Measurements from ENCODE around the gene KLF16.
A peak's percentile ranks its signal among the peaks of the same experiment; 100 is the strongest.
"Not testable (repeated sequence)": the region's sequence is repeated elsewhere in the genome, so short reads cannot be mapped to it uniquely, and the experiment has no call there.

Gene KLF16

GRCh38 chr19:1863328-1863637 lies at the start of gene KLF16:
KLF16 (minus strand) TSS chr19:1863579; CDS start chr19:1863497, 82 bp downstream.
- no peak for DNase-seq

GRCh38 chr19:1912760-1913505 lies 49.6 kb upstream of the KLF16 start:
- no peak for DNase-seq

- no peak for DNase-seq
Measured at GRCh38 chr19:1911995-1912394, 48.6 kb upstream of the KLF16 start.

- no peak for DNase-seq
Measured at GRCh38 chr19:1911098-1911497, 47.7 kb upstream of the KLF16 start.

GRCh38 chr19:1910177-1910576 lies 46.8 kb upstream of the KLF16 start:
- DNase-seq, result no peak

GRCh38 chr19:1909761-1910080 lies 46.3 kb upstream of the KLF16 start:
- no peak for DNase-seq

GRCh38 chr19:1908364-1908678 lies 44.9 kb upstream of the KLF16 start:
- no peak for DNase-seq

GRCh38 chr19:1907563-1908363 lies 44.4 kb upstream of the KLF16 start:
- no peak for DNase-seq

GRCh38 chr19:1906985-1907562 lies 43.7 kb upstream of the KLF16 start:
- DNase-seq, result no peak

- DNase-seq, result no peak
Measured at GRCh38 chr19:1905863-1906375, 42.5 kb upstream of the KLF16 start.

GRCh38 chr19:1905110-1905862 lies 41.9 kb upstream of the KLF16 start, which contains the start of the genes ADAT3 and SCAMP4:
ADAT3 (plus strand) TSS chr19:1905399; CDS start chr19:1912048, 6,649 bp downstream.
SCAMP4 (plus strand) TSS chr19:1905399; CDS start chr19:1915020, 9,621 bp downstream.
- peak; percentile 85 for DNase-seq

GRCh38 chr19:1904860-1905109 lies 41.4 kb upstream of the KLF16 start:
- DNase-seq, result no peak

- DNase-seq, result no peak
Measured at GRCh38 chr19:1902923-1903322, 39.5 kb upstream of the KLF16 start.

GRCh38 chr19:1901940-1902404 lies 38.6 kb upstream of the KLF16 start:
- DNase-seq, result no peak

- DNase-seq, result no peak
Measured at GRCh38 chr19:1896508-1896907, 33.1 kb upstream of the KLF16 start.

GRCh38 chr19:1893791-1894190 lies 30.4 kb upstream of the KLF16 start:
- DNase-seq, result no peak

- DNase-seq, result no peak
Measured at GRCh38 chr19:1889907-1890306, 26.5 kb upstream of the KLF16 start.

- DNase-seq, result no peak
Measured at GRCh38 chr19:1888385-1888784, 25.0 kb upstream of the KLF16 start.

- DNase-seq, result not testable (repeated sequence)
Measured at GRCh38 chr19:1886360-1886759, 23.0 kb upstream of the KLF16 start.

GRCh38 chr19:1885398-1886119 lies 22.2 kb upstream of the KLF16 start, which contains the start of gene ABHD17A:
ABHD17A (minus strand) TSS chr19:1885496; CDS start chr19:1881566, 3,930 bp downstream.
- DNase-seq, result not testable (repeated sequence)

- no peak for DNase-seq
Measured at GRCh38 chr19:1884719-1885334, 21.4 kb upstream of the KLF16 start.

GRCh38 chr19:1884291-1884718 lies 20.9 kb upstream of the KLF16 start:
- no peak for DNase-seq

All from cortex of kidney (tissue), 1 donor.